Measurements from ENCODE around the gene DMC1.
"Not testable (repeated sequence)": the region's sequence is repeated elsewhere in the genome, so short reads cannot be mapped to it uniquely, and the experiment has no call there.

The DMC1 gene, protein sequence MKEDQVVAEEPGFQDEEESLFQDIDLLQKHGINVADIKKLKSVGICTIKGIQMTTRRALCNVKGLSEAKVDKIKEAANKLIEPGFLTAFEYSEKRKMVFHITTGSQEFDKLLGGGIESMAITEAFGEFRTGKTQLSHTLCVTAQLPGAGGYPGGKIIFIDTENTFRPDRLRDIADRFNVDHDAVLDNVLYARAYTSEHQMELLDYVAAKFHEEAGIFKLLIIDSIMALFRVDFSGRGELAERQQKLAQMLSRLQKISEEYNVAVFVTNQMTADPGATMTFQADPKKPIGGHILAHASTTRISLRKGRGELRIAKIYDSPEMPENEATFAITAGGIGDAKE

DNA sequence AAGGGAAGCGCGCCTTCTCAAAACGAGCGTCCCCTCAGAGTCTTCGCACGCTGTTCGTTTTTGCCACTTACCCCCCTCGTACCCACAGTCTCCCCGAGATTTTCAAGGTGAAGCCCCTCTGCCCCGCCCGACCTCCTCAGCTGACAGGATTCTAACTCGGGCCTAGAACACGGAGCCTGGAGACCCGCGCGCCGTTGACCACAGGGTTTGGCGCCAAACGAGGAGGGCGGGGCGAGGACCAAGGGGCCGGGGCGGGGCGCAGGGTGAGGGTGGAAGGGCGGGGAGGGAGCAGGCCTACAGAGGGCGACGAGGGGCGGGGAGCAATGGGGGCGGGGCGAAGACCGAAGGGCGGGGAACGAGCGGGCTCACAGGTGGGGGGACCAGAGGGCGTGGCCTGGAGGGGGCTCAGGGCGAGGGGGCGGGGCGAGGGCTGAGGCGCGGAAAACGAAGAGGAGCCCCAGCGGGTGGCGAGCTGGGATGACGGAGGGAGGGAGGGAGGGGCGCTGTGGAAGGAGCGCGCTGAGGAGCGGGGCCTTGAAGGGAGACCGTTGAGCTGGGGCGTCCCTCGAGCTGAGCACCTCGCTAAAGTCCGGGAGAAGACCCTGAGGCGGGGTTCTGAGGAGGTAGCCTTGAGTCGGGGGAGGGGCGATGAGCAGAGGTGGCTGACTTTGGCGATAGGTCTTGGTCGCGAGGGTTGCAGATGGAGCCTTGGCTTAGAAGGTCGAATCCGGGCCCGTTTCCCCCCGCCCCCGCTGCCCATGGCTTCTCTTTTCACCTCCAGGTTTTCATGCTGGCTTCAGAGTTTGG lies at the start of gene DMC1:
DMC1 (minus strand) TSS at position 212 of the 807 bp plus-strand sequence. CDS start 1,927 bp downstream, outside the sequence.
- DNase-seq (ENCODE audit: low read depth), result peak; percentile 68
- TF ChIP-seq, protein P1, sequence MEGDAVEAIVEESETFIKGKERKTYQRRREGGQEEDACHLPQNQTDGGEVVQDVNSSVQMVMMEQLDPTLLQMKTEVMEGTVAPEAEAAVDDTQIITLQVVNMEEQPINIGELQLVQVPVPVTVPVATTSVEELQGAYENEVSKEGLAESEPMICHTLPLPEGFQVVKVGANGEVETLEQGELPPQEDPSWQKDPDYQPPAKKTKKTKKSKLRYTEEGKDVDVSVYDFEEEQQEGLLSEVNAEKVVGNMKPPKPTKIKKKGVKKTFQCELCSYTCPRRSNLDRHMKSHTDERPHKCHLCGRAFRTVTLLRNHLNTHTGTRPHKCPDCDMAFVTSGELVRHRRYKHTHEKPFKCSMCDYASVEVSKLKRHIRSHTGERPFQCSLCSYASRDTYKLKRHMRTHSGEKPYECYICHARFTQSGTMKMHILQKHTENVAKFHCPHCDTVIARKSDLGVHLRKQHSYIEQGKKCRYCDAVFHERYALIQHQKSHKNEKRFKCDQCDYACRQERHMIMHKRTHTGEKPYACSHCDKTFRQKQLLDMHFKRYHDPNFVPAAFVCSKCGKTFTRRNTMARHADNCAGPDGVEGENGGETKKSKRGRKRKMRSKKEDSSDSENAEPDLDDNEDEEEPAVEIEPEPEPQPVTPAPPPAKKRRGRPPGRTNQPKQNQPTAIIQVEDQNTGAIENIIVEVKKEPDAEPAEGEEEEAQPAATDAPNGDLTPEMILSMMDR (IDR thresholded peaks at IDR 0.05; ENCODE audit: low read depth, low read length, missing control alignments), result no peak
- H3K4me3 ChIP-seq (ENCODE audit: low read depth, low read length), result peak within 1 kb of the TSS; percentile 88

DNA sequence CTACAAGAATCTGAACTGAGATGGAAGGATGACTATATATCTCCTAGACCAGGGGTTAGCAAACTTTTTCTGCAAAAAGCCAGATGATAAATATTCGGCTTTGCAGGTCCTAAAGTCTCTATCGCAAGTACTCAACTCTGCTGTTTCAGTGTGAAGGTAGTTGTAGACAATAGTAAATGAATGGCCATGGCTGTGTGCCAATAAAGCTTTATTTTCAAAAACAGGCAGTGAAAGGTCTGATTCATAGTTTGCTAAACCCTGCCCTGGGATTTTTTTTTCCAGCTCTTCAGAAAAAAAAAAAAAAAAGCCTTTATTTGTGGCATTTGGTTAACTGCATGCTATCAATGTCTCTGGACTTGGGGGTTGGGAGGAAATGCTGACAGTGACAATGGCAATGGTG lies 48.7 kb upstream of the DMC1 start:
- TF ChIP-seq, protein P1 (IDR thresholded peaks at IDR 0.05; ENCODE audit: low read depth, low read length, missing control alignments), result no peak
- DNase-seq (ENCODE audit: low read depth), result no peak
- H3K4me3 ChIP-seq (ENCODE audit: low read depth, low read length), result no peak overlapping the region

DNA sequence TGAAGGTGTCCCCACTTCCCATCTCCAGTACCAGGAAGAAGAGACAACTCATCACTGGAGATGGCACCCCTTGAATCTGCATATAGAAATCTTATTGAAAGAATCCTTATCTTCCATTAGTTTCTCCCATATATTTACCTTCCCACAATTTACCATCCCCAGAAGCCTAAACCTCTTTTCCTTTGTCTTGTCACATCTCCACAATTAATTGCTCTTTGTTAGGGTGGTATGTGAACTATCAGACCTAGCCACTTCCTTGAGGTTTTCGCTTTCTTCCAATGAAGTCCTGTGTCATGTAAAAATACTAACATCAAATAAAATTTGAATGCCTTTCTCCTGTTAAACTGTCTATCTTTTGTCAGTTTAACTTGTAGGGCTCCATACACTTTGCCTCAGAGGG lies 48.3 kb upstream of the DMC1 start:
- TF ChIP-seq, protein P1 (IDR thresholded peaks at IDR 0.05; ENCODE audit: low read depth, low read length, missing control alignments), result no peak
- H3K4me3 ChIP-seq (ENCODE audit: low read depth, low read length), result no peak overlapping the region
- DNase-seq (ENCODE audit: low read depth), result no peak

DNA sequence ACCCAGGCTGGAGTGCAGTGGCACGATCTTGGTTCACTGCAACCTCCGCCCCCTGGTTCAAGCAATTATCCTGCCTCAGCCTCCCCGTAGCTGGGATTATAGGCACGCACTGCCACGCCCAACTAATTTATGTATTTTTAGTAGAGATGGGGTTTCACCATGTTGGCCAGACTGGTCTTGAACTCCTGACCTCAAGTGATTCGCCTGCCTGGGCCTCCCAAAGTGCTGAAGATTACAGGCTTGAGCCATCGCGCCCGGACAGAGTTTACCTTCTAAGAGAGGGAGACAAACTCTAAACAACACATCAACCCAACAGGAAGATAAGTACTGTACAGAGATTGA lies 45.1 kb upstream of the DMC1 start:
- not testable (repeated sequence) for H3K4me3 ChIP-seq (ENCODE audit: low read depth, low read length); DNase-seq (ENCODE audit: low read depth)

DNA sequence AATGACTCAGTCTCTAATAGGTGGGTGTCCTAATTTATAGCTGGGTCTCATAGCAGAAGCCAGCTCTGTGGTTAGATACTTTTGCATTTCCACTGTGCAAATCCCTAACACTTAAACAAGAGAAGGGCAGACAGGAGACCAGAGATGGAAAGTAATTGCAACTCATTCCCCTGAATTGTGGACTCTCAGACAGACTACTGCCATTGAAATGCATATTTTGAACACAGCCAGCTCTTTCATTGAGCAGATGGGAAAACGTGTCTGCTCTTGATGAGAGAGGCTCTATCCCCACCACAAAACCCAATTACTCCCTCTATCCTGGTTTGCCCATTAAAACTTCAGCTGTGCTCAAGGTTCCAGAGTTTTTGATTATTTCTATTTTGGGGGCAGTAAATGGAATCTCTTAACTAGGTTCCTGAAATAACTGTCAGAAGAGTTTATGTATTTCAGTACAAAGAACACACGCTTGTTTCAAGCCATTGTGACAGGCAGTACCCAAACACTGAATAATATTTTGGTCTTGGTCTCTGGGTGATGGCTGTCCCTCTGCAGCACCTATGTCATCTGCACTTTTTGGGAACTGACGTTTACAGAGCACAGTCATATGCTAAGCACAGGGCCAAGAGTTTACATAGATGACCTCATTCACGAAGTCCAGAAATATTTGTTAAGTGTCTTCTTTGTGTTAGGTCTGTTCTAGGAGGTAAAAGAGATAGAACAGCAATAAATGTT lies 44.5 kb upstream of the DMC1 start:
- no peak for DNase-seq (ENCODE audit: low read depth)
- TF ChIP-seq, protein P1 (IDR thresholded peaks at IDR 0.05; ENCODE audit: low read depth, low read length, missing control alignments), result no peak
- H3K4me3 ChIP-seq (ENCODE audit: low read depth, low read length), result no peak overlapping the region

DNA sequence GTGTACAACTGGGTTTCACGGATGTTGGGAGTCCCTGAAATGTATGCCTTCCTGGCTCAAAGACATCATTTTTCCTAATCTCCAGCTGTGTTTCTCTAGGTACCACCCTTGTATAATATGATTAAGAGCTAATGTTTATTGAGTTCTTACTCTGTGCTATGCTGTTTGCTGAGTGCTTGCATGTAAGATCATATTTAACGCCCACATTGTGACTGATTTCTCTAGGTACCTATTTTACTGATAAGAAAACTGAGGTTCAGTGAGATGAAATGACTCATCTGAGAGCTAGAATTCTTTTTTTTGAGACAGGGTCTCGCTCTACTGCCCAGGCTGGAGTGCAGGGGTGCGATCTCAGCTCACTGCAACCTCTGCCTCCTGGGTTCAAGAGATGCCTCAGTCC lies 43.6 kb upstream of the DMC1 start:
- peak; percentile 7 for DNase-seq (ENCODE audit: low read depth)
- no peak overlapping the region for H3K4me3 ChIP-seq (ENCODE audit: low read depth, low read length)

More for the DNA sequence above, 43.6 kb upstream of the DMC1 start:
- TF ChIP-seq, protein P1 (IDR thresholded peaks at IDR 0.05; ENCODE audit: low read depth, low read length, missing control alignments), result no peak

Measured in GM12864 (cell line).